Measurements from ENCODE around the gene TMEM151B.
A peak's percentile ranks its signal among the peaks of the same experiment; 100 is the strongest.
"Not testable (repeated sequence)": the region's sequence is repeated elsewhere in the genome, so short reads cannot be mapped to it uniquely, and the experiment has no call there.

The TMEM151B gene
- total RNA-seq, result 0 to 0.36 (median 0) reads per million in 4 donors

- no peak for DNase-seq
Measured at GRCh38 chr6:44269921-44270525, at the start of gene TMEM151B. TSS of gene TMEM151B (plus strand) at chr6:44270450. CDS start at chr6:44270743, 293 bp downstream.

- DNase-seq, result no peak
Measured at GRCh38 chr6:44220913-44221290, 49.3 kb upstream of the TMEM151B start.

DNA sequence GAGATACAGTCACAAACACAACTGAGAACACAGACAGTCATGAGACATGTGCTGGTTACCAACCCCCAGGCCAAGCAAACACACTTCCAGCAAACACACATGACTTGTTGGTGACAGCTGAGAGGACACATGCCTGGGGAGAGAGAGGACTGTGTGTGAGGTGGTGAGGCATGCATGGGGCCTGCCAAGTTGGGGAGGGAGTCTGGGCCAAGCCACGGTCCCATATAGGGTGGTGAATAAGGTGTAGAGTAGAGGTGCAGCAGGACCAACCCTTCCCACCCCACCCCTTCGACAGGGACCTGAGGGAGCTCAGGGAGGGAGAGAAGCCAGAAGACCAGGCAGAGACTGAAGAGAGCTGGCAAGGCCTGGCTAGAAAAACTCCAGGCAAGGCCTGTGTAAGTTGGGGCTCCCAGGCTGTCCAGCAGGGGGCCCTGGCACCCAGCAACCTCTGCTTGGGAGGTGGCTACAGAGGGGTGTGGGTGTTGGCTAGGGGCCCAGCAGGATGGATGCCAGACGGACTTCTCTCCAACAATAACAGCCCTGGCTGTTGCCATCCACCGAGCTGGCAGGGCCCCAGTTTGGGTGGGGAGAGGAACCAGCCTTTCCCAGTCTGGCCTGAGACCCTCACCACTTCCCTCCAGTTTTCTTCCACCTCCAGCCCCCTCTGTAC is 48.8 kb upstream of the TMEM151B start:
- peak; percentile 48 to 78 (median 67) for DNase-seq

- no peak for DNase-seq
Measured at GRCh38 chr6:44221961-44222335, 48.3 kb upstream of the TMEM151B start.

DNA sequence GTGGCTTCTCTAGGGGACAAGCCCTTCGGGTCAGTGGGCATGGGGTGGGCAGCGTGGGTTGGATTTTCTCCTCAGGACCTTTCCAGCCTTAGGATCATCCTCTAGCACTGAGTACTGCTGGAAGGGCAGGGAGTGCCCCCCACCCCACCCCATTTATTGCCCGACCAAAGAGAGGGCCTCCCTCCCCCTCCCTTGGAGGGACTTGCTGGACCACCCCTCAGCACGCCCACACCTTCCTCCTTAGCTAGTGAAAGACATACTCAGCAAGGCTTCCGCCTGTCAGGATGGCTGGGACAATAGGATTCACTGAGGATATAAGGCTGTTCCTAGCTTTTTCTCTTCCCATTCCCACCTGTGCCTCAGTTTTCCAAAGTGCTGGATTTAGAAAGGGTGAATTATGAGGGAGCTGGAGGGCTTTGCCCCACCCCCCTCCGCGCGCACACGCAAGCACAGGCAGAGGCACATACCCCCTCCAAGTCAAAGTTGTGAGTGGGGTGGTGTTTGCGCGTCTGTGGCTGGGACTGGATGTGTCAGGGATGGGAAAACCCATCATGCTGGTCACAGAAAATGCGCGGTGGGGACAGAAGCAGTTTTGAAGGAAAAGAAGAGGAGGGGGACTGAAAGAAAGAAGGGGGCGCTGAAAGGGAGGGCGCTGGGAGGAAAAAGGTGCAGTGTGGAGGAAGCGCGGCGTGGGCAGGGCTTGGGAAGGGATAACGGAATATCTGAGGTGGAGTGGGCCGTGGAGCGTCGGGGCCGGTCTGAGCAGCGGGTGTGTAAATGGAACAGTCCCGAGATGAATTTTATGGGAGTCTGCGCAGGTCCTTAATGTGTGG is 47.5 kb upstream of the TMEM151B start:
- DNase-seq, result no peak

DNA sequence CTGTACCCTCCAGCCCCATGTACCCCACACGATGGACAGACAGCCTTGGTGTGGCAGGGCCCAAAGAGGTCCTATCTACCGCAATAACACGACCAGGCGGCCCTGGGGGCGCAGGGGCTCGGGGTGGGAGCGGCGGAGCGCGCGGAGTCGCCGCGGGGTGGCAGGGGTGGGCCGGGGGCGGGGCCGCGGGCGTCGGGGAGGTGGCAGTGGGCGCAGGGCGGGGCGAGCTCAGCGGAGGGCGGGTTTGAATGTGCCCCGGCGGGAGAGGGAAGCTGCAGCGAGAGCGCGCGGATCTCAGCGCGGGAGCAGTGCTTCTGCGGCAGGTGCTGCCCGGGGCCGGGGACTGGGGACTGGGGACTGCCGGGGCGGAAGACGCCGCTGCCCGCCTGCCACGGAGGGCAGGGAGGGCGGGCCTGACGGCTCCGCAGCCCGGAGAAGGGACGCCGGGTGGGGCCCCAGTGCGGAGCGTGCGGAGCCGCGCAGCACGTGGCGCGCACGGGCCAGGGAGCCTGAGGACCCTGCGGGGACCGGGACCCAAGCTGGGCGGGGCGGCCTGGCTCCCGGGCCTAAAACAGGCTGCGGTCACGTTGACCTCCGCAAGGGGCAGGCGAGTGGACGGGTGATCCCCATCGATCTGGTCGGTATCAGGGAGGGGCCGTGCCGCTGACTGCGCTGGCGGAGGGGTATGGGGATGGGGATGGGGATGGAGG is 46.8 kb upstream of the TMEM151B start, which contains the start of gene SLC29A1:
Gene SLC29A1 (plus strand): TSS at position 277 of the 710 bp plus-strand sequence. CDS start 3,719 bp downstream, outside the sequence.
- DNase-seq, result peak; percentile 68 to 83 (median 75)

DNA sequence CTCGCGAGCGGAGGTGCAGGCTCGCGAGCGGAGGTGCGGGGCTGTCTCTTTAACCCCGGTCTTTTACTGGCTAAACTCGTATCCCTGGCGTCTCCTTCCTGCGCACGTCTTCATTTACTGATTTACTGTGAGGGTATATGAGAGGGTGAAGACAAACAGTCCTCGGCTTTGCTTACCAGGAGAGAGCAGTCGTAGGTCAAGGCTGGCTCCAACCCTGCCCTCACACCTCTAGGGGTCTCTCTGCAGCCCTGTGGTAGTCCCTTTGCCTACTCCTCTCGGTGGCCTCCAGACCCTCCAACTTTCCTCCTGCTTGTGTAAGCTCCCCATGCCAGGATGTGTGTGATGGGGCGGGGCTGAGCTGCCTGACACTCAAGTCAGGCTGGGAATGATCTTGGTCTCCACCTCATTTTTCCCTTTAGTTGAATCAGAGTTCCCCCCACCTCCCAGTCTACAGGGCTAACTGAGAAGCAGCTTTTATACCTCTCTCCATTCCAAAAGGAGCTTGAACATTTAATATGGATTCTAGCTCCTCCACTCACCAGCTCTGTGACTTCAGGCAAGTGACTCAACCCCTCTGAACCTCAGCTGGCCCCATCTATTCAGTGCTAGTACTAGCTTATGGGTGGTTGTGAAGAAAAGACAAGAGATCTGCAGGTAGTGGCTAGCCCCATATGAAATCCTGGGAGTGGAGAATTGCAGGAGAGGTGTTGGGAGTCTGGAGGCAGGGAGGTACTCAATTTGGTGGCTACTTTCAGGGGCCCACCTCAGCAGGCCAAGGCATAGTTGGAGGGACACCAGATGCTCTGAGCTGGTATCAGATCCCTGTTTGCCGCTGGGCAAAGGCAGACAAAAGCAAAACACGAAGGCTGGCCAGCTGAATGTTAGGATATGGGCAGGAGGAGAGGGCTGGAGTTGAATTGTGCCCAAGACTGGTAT is 46.0 kb upstream of the TMEM151B start:
- DNase-seq, result no peak

DNA sequence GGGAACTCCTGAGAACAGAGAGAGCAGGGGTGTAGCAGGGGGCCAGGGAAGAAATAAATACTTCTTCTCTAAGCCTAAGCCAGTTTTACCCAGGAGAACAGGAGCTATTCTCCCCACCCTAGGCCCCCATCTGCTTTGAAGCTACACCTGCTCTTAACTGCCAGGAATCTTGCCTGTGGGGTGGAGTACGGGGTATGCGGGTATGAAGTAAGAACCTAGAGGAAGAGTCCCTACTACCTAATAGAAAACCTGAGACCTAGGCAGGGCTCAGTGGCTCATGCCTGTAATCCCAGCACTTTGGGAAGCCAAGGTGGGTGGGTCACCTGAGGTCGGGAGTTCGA is 45.3 kb upstream of the TMEM151B start:
- no peak for DNase-seq

DNA sequence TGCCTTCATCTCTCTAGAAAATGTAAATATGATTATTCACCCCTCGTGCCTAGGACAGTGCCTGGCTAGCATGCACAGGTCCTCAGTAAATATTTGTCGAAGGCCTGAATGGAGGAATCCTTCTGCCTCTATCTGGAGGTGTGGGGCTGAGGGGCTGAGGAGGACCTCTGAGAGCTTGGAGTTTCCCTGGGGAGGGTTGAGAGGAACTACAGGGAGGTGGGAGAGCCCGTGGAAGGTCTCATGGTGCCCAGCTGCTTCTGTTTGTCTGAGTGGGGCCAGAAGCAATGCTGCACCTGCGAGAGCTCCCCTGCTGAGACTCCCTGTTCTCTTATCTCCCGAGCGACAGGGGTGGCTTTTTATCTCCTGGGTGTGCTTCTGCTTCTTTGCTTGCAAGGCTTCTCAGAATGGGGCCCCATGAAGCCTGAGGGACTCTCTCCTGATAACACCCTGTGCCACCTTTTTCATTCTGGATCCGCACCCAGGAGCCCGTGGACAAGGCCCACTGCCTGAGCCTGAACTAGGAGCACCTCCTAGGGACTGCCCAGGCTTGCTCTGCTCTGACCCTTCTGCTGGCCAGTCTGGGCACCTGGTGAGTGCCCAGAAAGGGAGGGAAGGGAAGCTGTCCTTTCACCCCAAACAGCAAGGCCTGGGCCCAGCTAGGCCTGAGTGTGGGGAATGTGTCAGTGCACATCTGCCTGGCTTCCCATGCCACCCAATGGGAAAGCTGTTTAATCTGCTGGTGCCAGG is 44.5 kb upstream of the TMEM151B start:
- no peak for DNase-seq

DNA sequence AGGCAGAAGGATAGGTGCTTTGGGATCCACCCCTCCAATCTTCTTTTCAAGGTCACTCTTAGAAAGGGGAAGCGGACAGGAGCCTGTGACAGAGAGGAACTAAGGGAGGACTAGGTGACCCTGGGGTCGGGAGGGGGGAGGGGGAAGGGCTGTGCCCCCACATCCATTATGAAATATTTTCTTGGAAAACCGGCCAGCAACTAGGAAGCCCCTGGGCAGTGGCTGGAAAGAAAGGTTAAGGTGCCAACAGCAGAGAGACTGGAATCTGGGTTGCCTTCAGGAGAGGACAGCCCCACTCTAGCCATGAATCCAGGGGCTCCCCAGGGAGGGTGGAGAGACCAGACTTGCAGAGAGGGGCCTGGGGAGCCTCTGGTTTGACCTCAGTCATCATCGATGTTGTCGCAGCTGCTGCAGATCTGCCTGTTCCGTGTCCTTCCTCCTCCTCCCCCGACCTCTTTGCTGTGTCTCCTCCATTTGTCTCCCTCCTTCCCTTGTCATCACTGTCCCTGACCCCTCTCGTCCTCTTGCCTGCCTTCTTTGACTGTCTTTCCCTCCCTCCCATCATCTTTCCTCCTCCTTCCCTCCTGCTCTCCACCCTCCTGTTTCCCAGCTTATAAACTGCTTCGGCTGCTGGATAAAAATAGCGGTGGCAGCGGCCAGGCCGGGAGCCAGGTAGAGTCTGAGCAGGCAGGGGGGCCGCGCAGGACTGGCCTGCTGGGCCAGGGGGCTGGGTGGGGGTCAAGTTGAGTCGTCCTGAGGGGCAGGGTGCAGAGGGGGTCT is 43.7 kb upstream of the TMEM151B start:
- DNase-seq, result no peak

GRCh38 chr6:44227148-44227793 is 43.0 kb upstream of the TMEM151B start:
- no peak for DNase-seq

DNA sequence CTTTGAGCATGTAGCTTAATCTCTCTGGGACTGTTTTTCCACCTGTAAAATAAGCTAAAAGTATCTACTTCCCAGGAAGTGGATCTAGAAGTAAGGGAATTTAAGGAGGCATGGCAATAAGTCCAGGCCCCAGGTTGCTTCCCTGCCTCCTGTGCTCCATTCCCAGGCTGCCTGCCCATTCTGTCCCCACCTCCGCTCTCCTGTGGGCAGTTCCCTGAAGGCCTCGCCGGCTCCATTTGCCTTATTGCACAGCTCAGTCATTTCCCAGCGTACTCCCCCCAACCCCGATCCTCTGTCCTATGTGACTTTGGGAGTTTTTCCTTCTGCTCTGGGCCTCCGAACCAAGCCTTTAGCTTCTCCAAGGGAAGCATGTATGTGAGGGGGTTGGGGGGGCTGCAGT is 42.2 kb upstream of the TMEM151B start:
- DNase-seq, result no peak

DNA sequence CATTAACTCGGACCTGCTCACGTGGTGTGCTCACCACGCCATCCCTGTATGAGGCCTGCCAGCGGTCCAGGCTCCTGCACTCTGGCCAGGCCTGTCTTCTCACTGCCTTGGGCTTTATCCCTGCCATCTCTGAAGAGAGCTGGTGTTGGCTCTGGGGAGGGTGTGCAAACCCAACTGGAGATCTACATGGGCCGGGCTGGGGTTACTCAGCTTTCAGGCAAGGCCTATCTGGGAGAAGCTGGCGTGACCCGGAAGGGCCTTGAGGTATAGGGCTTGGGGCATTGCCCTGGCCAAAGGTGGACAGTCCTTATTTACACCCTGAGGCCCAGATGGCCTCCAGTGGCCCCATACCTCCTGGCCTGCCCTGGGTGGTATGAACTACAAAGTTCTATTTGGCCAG is 41.8 kb upstream of the TMEM151B start:
- no peak for DNase-seq

DNA sequence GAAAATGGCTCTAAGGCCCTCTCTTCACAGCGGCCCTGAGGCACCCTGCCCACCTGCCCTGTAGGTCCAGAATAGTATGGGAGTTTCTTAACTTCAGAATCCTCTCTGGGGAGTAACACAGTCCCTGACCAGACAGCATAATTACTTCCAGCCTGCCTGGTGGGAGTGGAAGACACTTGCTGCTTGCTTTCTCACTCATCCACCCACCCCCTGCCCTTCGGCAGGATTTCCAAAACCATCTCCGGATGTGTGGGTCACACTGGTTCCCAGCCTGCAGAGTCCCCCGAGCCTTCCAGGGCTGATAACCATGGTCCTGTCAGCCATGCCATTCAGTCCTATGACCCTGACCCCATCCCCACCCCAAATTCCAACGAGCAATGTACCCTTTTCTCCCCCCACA is 41.4 kb upstream of the TMEM151B start:
- no peak for DNase-seq

- DNase-seq, result no peak
Measured at GRCh38 chr6:44229376-44230033, 40.7 kb upstream of the TMEM151B start.

DNA sequence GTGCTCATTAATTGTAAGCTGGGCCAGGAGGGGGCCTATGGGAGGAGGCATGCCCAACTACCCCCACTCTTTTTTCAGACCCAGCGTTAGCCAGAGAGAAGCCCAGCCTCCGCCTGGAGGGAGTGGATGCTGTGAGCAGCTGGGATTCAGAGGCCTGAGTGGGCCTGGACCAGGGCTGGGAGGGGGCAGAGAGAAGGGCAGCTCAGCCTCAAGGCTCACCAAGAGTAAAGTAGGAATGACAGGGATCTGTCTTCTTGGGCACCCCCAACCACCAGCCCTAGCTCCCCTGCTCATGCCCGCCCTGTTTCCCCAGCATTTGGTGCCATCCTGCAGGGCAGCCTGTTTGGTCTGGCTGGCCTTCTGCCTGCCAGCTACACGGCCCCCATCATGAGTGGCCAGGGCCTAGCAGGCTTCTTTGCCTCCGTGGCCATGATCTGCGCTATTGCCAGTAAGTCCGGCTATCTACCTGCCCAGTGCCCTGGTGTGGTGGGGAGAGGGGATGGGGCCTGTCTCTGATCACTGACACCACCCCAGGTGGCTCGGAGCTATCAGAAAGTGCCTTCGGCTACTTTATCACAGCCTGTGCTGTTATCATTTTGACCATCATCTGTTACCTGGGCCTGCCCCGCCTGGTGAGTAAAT is 40.1 kb upstream of the TMEM151B start:
- no peak for DNase-seq

GRCh38 chr6:44231426-44231825 is 38.8 kb upstream of the TMEM151B start:
- DNase-seq, result not testable (repeated sequence)

GRCh38 chr6:44232676-44233566 is 37.3 kb upstream of the TMEM151B start:
- DNase-seq, result no peak

Measured in T-helper 1 cell (primary cell).